ENCODE measurements around the gene FBXW8.

The FBXW8 gene

GRCh38 chr12:117067638-117068037 is 156.9 kb downstream of the FBXW8 start:
- H3K4me3 ChIP-seq (ENCODE audit: low read depth, low read length) = no peak overlapping the region

GRCh38 chr12:117068492-117068891 is 157.7 kb downstream of the FBXW8 start:
- no peak overlapping the region for H3K4me3 ChIP-seq (ENCODE audit: low read depth, low read length)
- no peak for TF ChIP-seq CTCF (IDR thresholded peaks at IDR 0.05; ENCODE audit: low read depth, low read length)

More at GRCh38 chr12:117067638-117068037, 156.9 kb downstream of the FBXW8 start:
- no peak for TF ChIP-seq CTCF (IDR thresholded peaks at IDR 0.05; ENCODE audit: low read depth, low read length)

GRCh38 chr12:117069101-117069797 is 158.5 kb downstream of the FBXW8 start:
- no peak for TF ChIP-seq CTCF (IDR thresholded peaks at IDR 0.05; ENCODE audit: low read depth, low read length)
- no peak overlapping the region for H3K4me3 ChIP-seq (ENCODE audit: low read depth, low read length)

DNA sequence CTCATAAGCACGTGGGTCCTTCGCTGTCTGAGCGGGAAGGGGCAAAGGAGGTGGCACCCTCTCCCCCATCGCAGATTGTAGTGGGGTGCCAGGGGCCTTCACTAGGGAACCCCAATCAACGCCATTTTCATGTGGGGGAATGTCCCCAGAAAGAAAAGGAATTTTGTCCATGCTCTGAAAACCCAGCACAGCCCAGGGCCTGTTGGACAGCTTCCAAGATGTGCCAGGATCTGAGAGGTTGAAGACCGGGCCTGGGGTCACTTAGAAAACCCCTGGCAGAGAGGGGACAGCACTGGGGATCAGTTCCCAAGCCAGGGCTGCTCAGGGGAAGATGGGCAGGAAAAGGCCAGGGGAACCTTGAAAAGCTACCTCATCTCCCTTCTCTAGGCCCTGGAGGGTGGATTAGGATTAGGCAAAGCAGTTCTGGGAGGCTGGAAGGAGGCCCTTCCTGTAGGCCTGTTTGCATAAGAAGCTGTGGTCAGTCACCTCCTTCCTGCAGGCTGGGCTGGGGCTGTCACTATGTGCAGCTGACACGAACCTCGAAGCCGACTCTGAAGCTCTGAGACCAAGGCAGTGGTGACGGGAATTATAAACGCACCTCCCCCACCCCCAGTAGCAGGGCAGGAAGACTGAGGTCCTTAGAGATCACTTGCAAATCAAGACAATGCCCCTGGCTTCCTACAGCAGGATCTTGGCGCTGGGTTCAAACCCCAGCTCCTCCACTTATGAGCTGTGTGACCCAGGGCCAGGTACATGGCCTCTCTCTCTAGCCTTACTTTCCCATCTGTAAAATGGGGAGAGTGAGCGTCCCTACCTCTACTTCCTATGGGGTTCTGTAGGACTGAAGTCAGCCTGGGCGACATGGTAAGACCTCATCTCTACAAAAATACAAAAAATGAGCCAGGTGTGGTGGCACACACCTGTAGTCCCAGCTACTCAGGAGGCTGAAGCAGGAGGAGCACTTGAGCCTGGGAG is 159.5 kb downstream of the FBXW8 start:
- no peak overlapping the region for H3K4me3 ChIP-seq (ENCODE audit: low read depth, low read length)
- TF ChIP-seq CTCF (IDR thresholded peaks at IDR 0.05; ENCODE audit: low read depth, low read length) = no peak

- TF ChIP-seq CTCF (IDR thresholded peaks at IDR 0.05; ENCODE audit: low read depth, low read length) = no peak
- H3K4me3 ChIP-seq (ENCODE audit: low read depth, low read length) = no peak overlapping the region
Observed at GRCh38 chr12:117071009-117071408, 160.3 kb downstream of the FBXW8 start.

DNA sequence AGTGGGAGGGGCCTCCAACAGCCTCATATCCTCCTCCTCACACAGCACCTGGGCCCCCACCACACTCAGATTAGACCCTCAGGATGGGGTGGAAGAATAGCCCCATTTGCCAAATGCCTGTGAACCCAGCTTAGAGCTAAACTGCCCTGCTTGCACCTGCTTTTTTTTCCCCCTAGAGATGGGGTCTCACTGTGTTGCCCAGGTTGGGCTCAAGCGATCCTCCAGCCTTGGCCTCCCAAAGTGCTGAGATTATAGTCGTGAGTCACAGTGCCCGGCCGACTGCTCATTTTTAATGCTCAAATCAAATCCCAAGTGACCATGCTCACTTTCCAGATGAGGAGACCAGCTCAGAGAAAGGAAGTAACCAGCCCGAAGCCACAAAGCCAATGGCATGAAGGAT is 161.4 kb downstream of the FBXW8 start:
- TF ChIP-seq CTCF (IDR thresholded peaks at IDR 0.05; ENCODE audit: low read depth, low read length) = no peak
- no peak overlapping the region for H3K4me3 ChIP-seq (ENCODE audit: low read depth, low read length)

Data from WI38 (cell line).